GM23338 (cell line): ENCODE measurements around the gene OR1J4. TPM values are rescaled to one million over a fixed set of nuclear protein-coding genes. Genes with fewer than 3 reads are reported as not detected.

Experiments
- ATAC-seq: fragments of 200-7000 bp; cut with Tn5 transposase; 3 replicates; pipeline ENCODE4 v1.9.1; 2020
- DNase-seq: peaks from one replicate; pipeline ENCODE4 v3.0.0-alpha.2; 2015; ENCODE audit warnings: low spot score
- H2AFZ ChIP-seq: fragments of 200-600 bp; sonication (generic); 2 replicates; pipeline ENCODE4 v1.8.0; 2016; ENCODE audit warnings: antibody characterized with exemption, mild to moderate bottlenecking, moderate library complexity
- H3F3A ChIP-seq: fragments of 200-600 bp; sonication (generic); replicated peaks from 2 replicates; pipeline ENCODE4 v1.8.0; 2017; ENCODE audit warnings: antibody characterized with exemption, mixed run types, low read depth
- H3K27ac ChIP-seq: fragments of 200-600 bp; sonication (generic); 2 replicates; pipeline ENCODE4 v1.6.1; 2016; ENCODE audit warnings: low read depth
- H3K27me3 ChIP-seq: fragments of 200-600 bp; sonication (generic); 2 replicates; pipeline ENCODE4 v1.8.0; 2016; ENCODE audit warnings: mild to moderate bottlenecking, mixed run types, moderate library complexity; ENCODE audit not compliant: insufficient read depth
- H3K36me3 ChIP-seq: fragments of 200-600 bp; sonication (generic); 2 replicates; pipeline ENCODE4 v1.8.0; 2016; ENCODE audit warnings: mild to moderate bottlenecking; ENCODE audit not compliant: insufficient read depth
- H3K4me1 ChIP-seq: fragments of 200-600 bp; sonication (generic); 2 replicates; pipeline ENCODE4 v1.8.0; 2016; ENCODE audit warnings: mild to moderate bottlenecking, moderate library complexity; ENCODE audit not compliant: insufficient read depth
- H3K4me2 ChIP-seq: fragments of 200-600 bp; sonication (generic); 2 replicates; pipeline ENCODE4 v1.7.1; 2017; ENCODE audit warnings: mixed run types
- H3K4me3 ChIP-seq: fragments of 200-600 bp; sonication (generic); 2 replicates; pipeline ENCODE4 v1.6.1; 2016; ENCODE audit warnings: mixed run types
- H3K79me2 ChIP-seq: fragments of 200-600 bp; sonication (generic); replicated peaks from 2 replicates; pipeline ENCODE4 v1.8.0; 2017; ENCODE audit warnings: mild to moderate bottlenecking; ENCODE audit not compliant: insufficient read depth
- H3K9me2 ChIP-seq: fragments of 200-600 bp; sonication (generic); 2 replicates; pipeline ENCODE4 v1.8.0; 2017; ENCODE audit not compliant: insufficient read depth
- H4K20me1 ChIP-seq: fragments of 200-600 bp; sonication (generic); replicated peaks from 2 replicates; pipeline ENCODE4 v1.8.0; 2017; ENCODE audit warnings: mild to moderate bottlenecking; ENCODE audit not compliant: insufficient read depth
- H3K27ac Mint-ChIP-seq: 2 replicates; pipeline ENCODE4 v1.8.0; 2020; ENCODE audit warnings: inconsistent platforms, mild to moderate bottlenecking, moderate library complexity, mixed read lengths
- H3K27me3 Mint-ChIP-seq: 3 replicates; pipeline ENCODE4 v1.8.0; 2022; ENCODE audit warnings: low read depth, mild to moderate bottlenecking, moderate library complexity, mixed read lengths, inconsistent platforms; ENCODE audit not compliant: insufficient read depth, poor library complexity
- H3K36me3 Mint-ChIP-seq: 3 replicates; pipeline ENCODE4 v1.8.0; 2021; ENCODE audit warnings: low read depth, mild to moderate bottlenecking, inconsistent platforms, moderate library complexity, mixed read lengths
- H3K4me1 Mint-ChIP-seq: 3 replicates; pipeline ENCODE4 v1.8.0; 2020; ENCODE audit warnings: mild to moderate bottlenecking, inconsistent platforms, mixed read lengths
- H3K4me3 Mint-ChIP-seq: 3 replicates; pipeline ENCODE4 v1.8.0; 2021; ENCODE audit warnings: moderate library complexity, mild to moderate bottlenecking, inconsistent platforms, mixed read lengths
- H3K9me3 Mint-ChIP-seq: 3 replicates; pipeline ENCODE4 v1.8.0; 2020; ENCODE audit warnings: moderate library complexity, mild to moderate bottlenecking, inconsistent platforms, mixed read lengths
- CREB1 ChIP-seq: fragments of 250-450 bp; sonication (Bioruptor Pico); IDR thresholded peaks from 2 replicates; pipeline ENCODE4 v1.5.0; 2020; ENCODE audit warnings: low read depth, mild to moderate bottlenecking, moderate library complexity
- EZH2 ChIP-seq: fragments of 200-600 bp; sonication (generic); IDR thresholded peaks from one replicate; pipeline ENCODE4 v1.8.0; 2017; ENCODE audit warnings: antibody characterized with exemption, mild to moderate bottlenecking, low read depth; ENCODE audit not compliant: unreplicated experiment
- EZH2phosphoT487 ChIP-seq: fragments of 200-600 bp; sonication (generic); IDR thresholded peaks from one replicate; pipeline ENCODE4 v1.8.1; 2018; ENCODE audit warnings: antibody characterized with exemption; ENCODE audit not compliant: unreplicated experiment
- JUNB ChIP-seq: IDR thresholded peaks from one replicate; pipeline ENCODE4 v1.6.1; 2016; ENCODE audit warnings: antibody characterized with exemption; ENCODE audit not compliant: unreplicated experiment
- NANOG ChIP-seq: IDR thresholded peaks from 2 replicates; pipeline ENCODE4 v1.6.1; 2016; ENCODE audit warnings: antibody characterized with exemption, borderline replicate concordance
- POLR2AphosphoS5 ChIP-seq: IDR thresholded peaks from 2 replicates; pipeline ENCODE4 v1.6.1; 2016; ENCODE audit warnings: antibody characterized with exemption, low read depth
- ZNF331 ChIP-seq: fragments of 250-450 bp; sonication (Bioruptor Pico); IDR thresholded peaks from 2 replicates; pipeline ENCODE4 v1.5.0; 2020; ENCODE audit warnings: low read depth, mild to moderate bottlenecking, moderate library complexity
- polyA plus RNA-seq: library from polyadenylated mRNA; unstranded; fragments of >200 nt; fragmentation: Nextera tagmentation; extraction: Ambion mirVana; gene quantifications from 2 replicates; pipeline ENCODE4 v1.2.1, GENCODE V29; 2016
- total RNA-seq: library from RNA; depleted of rRNA; stranded (reverse); fragments of >200 nt; shearing (Covaris generic); gene quantifications from 2 replicates; pipeline ENCODE4 v1.2.3, GENCODE V29; 2014
- TF ChIP-seq, protein P1 (sequence below): IDR thresholded peaks from one replicate; pipeline ENCODE4 v1.6.1; 2018; ENCODE audit warnings: antibody characterized with exemption; ENCODE audit not compliant: unreplicated experiment
- TF ChIP-seq, protein P2 (sequence below): fragments of 250-450 bp; sonication (Bioruptor Pico); IDR thresholded peaks from 2 replicates; pipeline ENCODE4 v1.5.0; 2020; ENCODE audit warnings: mild to moderate bottlenecking, moderate library complexity
- TF ChIP-seq, protein P3 (sequence below): IDR thresholded peaks from 2 replicates; pipeline ENCODE4 v1.6.1; 2016; ENCODE audit warnings: antibody characterized with exemption

Gene OR1J4
- total and polyA plus RNA-seq, 2 experiments from 2014 or later: not detected

DNA sequence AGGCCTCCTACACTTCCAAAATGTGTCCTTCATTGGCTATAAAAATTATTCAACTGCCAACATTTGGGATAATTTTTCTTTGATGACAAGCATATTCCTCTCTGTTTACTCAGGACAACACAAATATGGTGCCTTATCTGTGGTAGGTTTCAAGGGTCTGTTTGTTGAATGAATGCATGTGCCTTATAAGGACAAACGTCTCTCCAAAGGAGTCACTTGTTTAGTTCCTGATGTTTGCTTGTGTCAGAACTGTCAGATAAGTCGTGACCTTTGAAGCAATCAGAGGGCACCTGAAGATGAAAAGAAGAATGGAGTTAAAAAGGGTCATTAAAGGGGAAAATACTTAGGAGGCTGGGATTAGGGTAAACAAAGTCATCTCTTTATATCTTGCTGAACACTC is 12.0 kb upstream of the OR1J4 start (continued):
- TF ChIP-seq, protein P1, sequence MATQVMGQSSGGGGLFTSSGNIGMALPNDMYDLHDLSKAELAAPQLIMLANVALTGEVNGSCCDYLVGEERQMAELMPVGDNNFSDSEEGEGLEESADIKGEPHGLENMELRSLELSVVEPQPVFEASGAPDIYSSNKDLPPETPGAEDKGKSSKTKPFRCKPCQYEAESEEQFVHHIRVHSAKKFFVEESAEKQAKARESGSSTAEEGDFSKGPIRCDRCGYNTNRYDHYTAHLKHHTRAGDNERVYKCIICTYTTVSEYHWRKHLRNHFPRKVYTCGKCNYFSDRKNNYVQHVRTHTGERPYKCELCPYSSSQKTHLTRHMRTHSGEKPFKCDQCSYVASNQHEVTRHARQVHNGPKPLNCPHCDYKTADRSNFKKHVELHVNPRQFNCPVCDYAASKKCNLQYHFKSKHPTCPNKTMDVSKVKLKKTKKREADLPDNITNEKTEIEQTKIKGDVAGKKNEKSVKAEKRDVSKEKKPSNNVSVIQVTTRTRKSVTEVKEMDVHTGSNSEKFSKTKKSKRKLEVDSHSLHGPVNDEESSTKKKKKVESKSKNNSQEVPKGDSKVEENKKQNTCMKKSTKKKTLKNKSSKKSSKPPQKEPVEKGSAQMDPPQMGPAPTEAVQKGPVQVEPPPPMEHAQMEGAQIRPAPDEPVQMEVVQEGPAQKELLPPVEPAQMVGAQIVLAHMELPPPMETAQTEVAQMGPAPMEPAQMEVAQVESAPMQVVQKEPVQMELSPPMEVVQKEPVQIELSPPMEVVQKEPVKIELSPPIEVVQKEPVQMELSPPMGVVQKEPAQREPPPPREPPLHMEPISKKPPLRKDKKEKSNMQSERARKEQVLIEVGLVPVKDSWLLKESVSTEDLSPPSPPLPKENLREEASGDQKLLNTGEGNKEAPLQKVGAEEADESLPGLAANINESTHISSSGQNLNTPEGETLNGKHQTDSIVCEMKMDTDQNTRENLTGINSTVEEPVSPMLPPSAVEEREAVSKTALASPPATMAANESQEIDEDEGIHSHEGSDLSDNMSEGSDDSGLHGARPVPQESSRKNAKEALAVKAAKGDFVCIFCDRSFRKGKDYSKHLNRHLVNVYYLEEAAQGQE: no peak
- TF ChIP-seq ZNF331 (CRISPR knock-in tag): no peak
- no peak for TF ChIP-seq POLR2AphosphoS5
- no peak for TF ChIP-seq EZH2phosphoT487
- no peak for TF ChIP-seq NANOG

DNA sequence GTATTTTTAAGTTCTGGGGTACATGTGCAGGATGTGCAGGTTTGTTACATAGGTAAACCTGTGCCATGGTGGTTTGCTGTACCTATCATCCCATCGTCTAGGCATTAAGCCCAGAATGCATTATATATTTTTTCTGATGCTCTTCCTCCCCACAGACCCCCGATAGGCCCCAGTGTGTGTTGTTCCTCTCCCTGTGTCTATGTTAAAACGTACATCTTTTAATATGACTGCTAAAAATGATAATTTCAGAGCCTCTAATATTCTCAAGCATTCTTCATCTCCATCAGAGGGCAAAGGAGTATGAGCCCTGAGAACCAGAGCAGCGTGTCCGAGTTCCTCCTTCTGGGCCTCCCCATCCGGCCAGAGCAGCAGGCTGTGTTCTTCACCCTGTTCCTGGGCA is 8.4 kb upstream of the OR1J4 start, which contains the start of gene OR1J2:
Gene OR1J2 (plus strand): TSS at position 301 of the 400 bp plus-strand sequence. CDS start 0 bp downstream, at position 301.
- H3K27ac ChIP-seq: no peak within 1 kb of the TSS
- Mint-ChIP-seq H3K27ac (no peak within 1 kb of the TSS), H3K4me1 (no peaks in the 10 kb centered on the region), H3K4me3 (no peak within 1 kb of the TSS), H3K27me3 (peaks cover 2% of the 10 kb centered on the region), H3K36me3 (peaks cover 9% of the 10 kb centered on the region), H3K9me3 (peaks cover 47% of the 10 kb centered on the region)
- H2AFZ ChIP-seq: no peak within 1 kb of the TSS
- H3K36me3 ChIP-seq: no peaks in the 10 kb centered on the region
- TF ChIP-seq JUNB (no peak), ZNF331 (CRISPR knock-in tag) (no peak), CREB1 (no peak), EZH2phosphoT487 (no peak), EZH2 (no peak), POLR2AphosphoS5 (no peak)
- TF ChIP-seq, protein P1: no peak
- TF ChIP-seq, protein P2, sequence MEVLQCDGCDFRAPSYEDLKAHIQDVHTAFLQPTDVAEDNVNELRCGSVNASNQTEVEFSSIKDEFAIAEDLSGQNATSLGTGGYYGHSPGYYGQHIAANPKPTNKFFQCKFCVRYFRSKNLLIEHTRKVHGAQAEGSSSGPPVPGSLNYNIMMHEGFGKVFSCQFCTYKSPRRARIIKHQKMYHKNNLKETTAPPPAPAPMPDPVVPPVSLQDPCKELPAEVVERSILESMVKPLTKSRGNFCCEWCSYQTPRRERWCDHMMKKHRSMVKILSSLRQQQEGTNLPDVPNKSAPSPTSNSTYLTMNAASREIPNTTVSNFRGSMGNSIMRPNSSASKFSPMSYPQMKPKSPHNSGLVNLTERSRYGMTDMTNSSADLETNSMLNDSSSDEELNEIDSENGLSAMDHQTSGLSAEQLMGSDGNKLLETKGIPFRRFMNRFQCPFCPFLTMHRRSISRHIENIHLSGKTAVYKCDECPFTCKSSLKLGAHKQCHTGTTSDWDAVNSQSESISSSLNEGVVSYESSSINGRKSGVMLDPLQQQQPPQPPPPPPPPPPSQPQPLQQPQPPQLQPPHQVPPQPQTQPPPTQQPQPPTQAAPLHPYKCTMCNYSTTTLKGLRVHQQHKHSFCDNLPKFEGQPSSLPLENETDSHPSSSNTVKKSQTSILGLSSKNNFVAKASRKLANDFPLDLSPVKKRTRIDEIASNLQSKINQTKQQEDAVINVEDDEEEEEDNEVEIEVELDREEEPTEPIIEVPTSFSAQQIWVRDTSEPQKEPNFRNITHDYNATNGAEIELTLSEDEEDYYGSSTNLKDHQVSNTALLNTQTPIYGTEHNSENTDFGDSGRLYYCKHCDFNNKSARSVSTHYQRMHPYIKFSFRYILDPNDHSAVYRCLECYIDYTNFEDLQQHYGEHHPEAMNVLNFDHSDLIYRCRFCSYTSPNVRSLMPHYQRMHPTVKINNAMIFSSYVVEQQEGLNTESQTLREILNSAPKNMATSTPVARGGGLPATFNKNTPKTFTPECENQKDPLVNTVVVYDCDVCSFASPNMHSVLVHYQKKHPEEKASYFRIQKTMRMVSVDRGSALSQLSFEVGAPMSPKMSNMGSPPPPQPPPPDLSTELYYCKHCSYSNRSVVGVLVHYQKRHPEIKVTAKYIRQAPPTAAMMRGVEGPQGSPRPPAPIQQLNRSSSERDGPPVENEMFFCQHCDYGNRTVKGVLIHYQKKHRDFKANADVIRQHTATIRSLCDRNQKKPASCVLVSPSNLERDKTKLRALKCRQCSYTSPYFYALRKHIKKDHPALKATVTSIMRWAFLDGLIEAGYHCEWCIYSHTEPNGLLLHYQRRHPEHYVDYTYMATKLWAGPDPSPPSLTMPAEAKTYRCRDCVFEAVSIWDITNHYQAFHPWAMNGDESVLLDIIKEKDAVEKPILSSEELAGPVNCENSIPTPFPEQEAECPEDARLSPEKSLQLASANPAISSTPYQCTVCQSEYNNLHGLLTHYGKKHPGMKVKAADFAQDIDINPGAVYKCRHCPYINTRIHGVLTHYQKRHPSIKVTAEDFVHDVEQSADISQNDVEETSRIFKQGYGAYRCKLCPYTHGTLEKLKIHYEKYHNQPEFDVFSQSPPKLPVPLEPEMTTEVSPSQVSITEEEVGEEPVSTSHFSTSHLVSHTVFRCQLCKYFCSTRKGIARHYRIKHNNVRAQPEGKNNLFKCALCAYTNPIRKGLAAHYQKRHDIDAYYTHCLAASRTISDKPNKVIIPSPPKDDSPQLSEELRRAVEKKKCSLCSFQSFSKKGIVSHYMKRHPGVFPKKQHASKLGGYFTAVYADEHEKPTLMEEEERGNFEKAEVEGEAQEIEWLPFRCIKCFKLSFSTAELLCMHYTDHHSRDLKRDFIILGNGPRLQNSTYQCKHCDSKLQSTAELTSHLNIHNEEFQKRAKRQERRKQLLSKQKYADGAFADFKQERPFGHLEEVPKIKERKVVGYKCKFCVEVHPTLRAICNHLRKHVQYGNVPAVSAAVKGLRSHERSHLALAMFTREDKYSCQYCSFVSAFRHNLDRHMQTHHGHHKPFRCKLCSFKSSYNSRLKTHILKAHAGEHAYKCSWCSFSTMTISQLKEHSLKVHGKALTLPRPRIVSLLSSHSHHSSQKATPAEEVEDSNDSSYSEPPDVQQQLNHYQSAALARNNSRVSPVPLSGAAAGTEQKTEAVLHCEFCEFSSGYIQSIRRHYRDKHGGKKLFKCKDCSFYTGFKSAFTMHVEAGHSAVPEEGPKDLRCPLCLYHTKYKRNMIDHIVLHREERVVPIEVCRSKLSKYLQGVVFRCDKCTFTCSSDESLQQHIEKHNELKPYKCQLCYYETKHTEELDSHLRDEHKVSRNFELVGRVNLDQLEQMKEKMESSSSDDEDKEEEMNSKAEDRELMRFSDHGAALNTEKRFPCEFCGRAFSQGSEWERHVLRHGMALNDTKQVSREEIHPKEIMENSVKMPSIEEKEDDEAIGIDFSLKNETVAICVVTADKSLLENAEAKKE: no peak
- TF ChIP-seq, protein P3, sequence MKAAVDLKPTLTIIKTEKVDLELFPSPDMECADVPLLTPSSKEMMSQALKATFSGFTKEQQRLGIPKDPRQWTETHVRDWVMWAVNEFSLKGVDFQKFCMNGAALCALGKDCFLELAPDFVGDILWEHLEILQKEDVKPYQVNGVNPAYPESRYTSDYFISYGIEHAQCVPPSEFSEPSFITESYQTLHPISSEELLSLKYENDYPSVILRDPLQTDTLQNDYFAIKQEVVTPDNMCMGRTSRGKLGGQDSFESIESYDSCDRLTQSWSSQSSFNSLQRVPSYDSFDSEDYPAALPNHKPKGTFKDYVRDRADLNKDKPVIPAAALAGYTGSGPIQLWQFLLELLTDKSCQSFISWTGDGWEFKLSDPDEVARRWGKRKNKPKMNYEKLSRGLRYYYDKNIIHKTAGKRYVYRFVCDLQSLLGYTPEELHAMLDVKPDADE: no peak
- peaks cover 9% of the 10 kb centered on the region; the same call in 1 of the 2 replicates for H3K27me3 ChIP-seq
- no peak within 1 kb of the TSS for H3K4me3 ChIP-seq
- H3K4me2 ChIP-seq: no peak within 1 kb of the TSS
- DNase-seq: no peak
- no peaks in the 10 kb centered on the region for H3K9me2 ChIP-seq
- H3K4me1 ChIP-seq: no peaks in the 10 kb centered on the region
- H3F3A ChIP-seq: no peaks in the 10 kb centered on the region
- no peak for ATAC-seq
- H3K79me2 ChIP-seq: no peaks in the 10 kb centered on the region
- no peaks in the 10 kb centered on the region for H4K20me1 ChIP-seq
